HG03039 (cell line): ENCODE measurements around the gene NDUFA3.
A peak's percentile ranks its signal among the peaks of the same experiment; 100 is the strongest.

ENCODE experiments used
- ATAC-seq: cut with Tn5 transposase; IDR thresholded peaks from one replicate; pipeline ENCODE4 v1.9.1; 2021; ENCODE audit warnings: mild to moderate bottlenecking, moderate library complexity; ENCODE audit not compliant: unreplicated experiment

The NDUFA3 gene

GRCh38 chr19:54107876-54108490, 5.3 kb downstream of the NDUFA3 start:
- ATAC-seq = no peak

- no peak for ATAC-seq
Measured at GRCh38 chr19:54108496-54108895, 5.8 kb downstream of the NDUFA3 start.

GRCh38 chr19:54109651-54110050, 7.0 kb downstream of the NDUFA3 start:
- ATAC-seq = no peak

- ATAC-seq = no peak
Measured at GRCh38 chr19:54114340-54115108, 11.9 kb downstream of the NDUFA3 start.

- peak; percentile 74 for ATAC-seq
Measured at GRCh38 chr19:54115109-54116063, 12.7 kb downstream of the NDUFA3 start, which contains the start of the genes PRPF31 and TFPT. Gene PRPF31 (plus strand): TSS chr19:54115754. CDS start chr19:54118279, 2,525 bp downstream. Gene TFPT (minus strand): TSS chr19:54115657. CDS start chr19:54115269, 388 bp downstream.

- ATAC-seq = no peak
Measured at GRCh38 chr19:54121259-54121658, 18.6 kb downstream of the NDUFA3 start.

- no peak for ATAC-seq
Measured at GRCh38 chr19:54123682-54124081, 21.0 kb downstream of the NDUFA3 start.

- ATAC-seq = no peak
Measured at GRCh38 chr19:54124393-54124792, 21.7 kb downstream of the NDUFA3 start.

GRCh38 chr19:54125713-54126112, 23.1 kb downstream of the NDUFA3 start:
- ATAC-seq = no peak

- ATAC-seq = no peak
Measured at GRCh38 chr19:54127688-54128440, 25.2 kb downstream of the NDUFA3 start.

GRCh38 chr19:54128441-54128725, 25.7 kb downstream of the NDUFA3 start:
- ATAC-seq = no peak

GRCh38 chr19:54128796-54129616, 26.4 kb downstream of the NDUFA3 start:
- ATAC-seq = no peak

GRCh38 chr19:54129617-54129996, 27.0 kb downstream of the NDUFA3 start:
- ATAC-seq = no peak

- no peak for ATAC-seq
Measured at GRCh38 chr19:54133312-54133956, 30.8 kb downstream of the NDUFA3 start.

- ATAC-seq = no peak
Measured at GRCh38 chr19:54133957-54134590, 31.4 kb downstream of the NDUFA3 start.

- ATAC-seq = no peak
Measured at GRCh38 chr19:54136086-54136863, 33.6 kb downstream of the NDUFA3 start.

GRCh38 chr19:54136864-54137698, 34.4 kb downstream of the NDUFA3 start:
- peak; percentile 71 for ATAC-seq
